Naive thymus-derived CD4-positive, alpha-beta T cell (primary cell): ENCODE measurements around the gene NGF. TPM values are rescaled to one million over a fixed set of nuclear protein-coding genes. Genes with fewer than 3 reads are reported as not detected.

Experiments
- ATAC-seq: fragments of 150-1000 bp; cut with Tn5 transposase; 2 replicates; pipeline ENCODE4 v1.10.0; 2021; ENCODE audit warnings: mild to moderate bottlenecking, moderate library complexity
- CTCF ChIA-PET: fragments of 350-600 bp; sonication (Branson Sonifier 250); formaldehyde crosslinking; loops from one replicate; lab custom pipeline; 2021; ENCODE audit warnings: antibody characterized with exemption; lab: Charles Lee
- POLR2A ChIA-PET: fragments of 350-600 bp; sonication (Branson Sonifier 250); formaldehyde crosslinking; loops from one replicate; lab custom pipeline; 2021; ENCODE audit warnings: antibody characterized with exemption, inconsistent platforms; lab: Charles Lee
- DNase-seq, 9 donors: peaks; one replicate each; pipeline versions ENCODE4 v3.0.0 to v3.0.0-alpha.2; 2020 to 2022; ENCODE audit warnings: mixed read lengths in 1 of 9
- H3K27ac ChIP-seq: one replicate; pipeline ENCODE4 v1.7.0; 2013; ENCODE audit warnings: mild to moderate bottlenecking, low read depth, low read length, moderate library complexity
- H3K27me3 ChIP-seq, 2 donors: one replicate each; pipeline ENCODE4 v1.7.0; 2013; ENCODE audit warnings: low read length in 2 of 2, mild to moderate bottlenecking in 2 of 2, moderate library complexity in 2 of 2; ENCODE audit not compliant: control insufficient read depth in 2 of 2, insufficient read depth in 2 of 2
- H3K36me3 ChIP-seq, 3 experiments: 1 replicate in 2 of 3; 2 replicates in 1 of 3; pipeline ENCODE4 v1.7.0; 2013; ENCODE audit warnings: low read length in 3 of 3, mild to moderate bottlenecking in 3 of 3, moderate library complexity in 1 of 3; ENCODE audit not compliant: insufficient read depth in 3 of 3, control insufficient read depth in 2 of 3
- H3K4me1 ChIP-seq, 2 donors: one replicate each; pipeline ENCODE4 v1.7.0; 2013; ENCODE audit warnings: low read length in 2 of 2, mild to moderate bottlenecking in 2 of 2, moderate library complexity in 1 of 2; ENCODE audit not compliant: control insufficient read depth in 2 of 2, insufficient read depth in 2 of 2
- H3K4me3 ChIP-seq: 2 replicates; pipeline ENCODE4 v1.7.0; 2013; ENCODE audit warnings: mild to moderate bottlenecking, low read length
- H3K9me3 ChIP-seq, 3 experiments: 1 replicate in 2 of 3; 2 replicates in 1 of 3; pipeline ENCODE4 v1.7.0; 2013; ENCODE audit warnings: low read length in 3 of 3; ENCODE audit not compliant: control insufficient read depth in 2 of 3
- H3K27ac Mint-ChIP-seq, 9 donors: one replicate each; pipeline ENCODE4 v1.8.0; 2020 to 2022; ENCODE audit warnings: mixed read lengths in 9 of 9, mild to moderate bottlenecking in 8 of 9, moderate library complexity in 5 of 9, inconsistent platforms in 2 of 9
- H3K27me3 Mint-ChIP-seq, 5 donors: one replicate each; pipeline ENCODE4 v1.8.0; 2021 to 2022; ENCODE audit warnings: mixed read lengths in 5 of 5, mild to moderate bottlenecking in 1 of 5
- H3K36me3 Mint-ChIP-seq, 5 donors: one replicate each; pipeline ENCODE4 v1.8.0; 2020 to 2022; ENCODE audit warnings: mixed read lengths in 5 of 5, mild to moderate bottlenecking in 3 of 5, inconsistent platforms in 1 of 5
- H3K4me1 Mint-ChIP-seq, 7 donors: one replicate each; pipeline ENCODE4 v1.8.0; 2020 to 2022; ENCODE audit warnings: mixed read lengths in 7 of 7, mild to moderate bottlenecking in 3 of 7, inconsistent platforms in 1 of 7
- H3K4me3 Mint-ChIP-seq, 10 donors: one replicate each; pipeline ENCODE4 v1.8.0; 2020 to 2022; ENCODE audit warnings: mild to moderate bottlenecking in 10 of 10, mixed read lengths in 10 of 10, moderate library complexity in 6 of 10, inconsistent platforms in 2 of 10
- H3K9me3 Mint-ChIP-seq, 11 donors: one replicate each; pipeline ENCODE4 v1.8.0; 2020 to 2022; ENCODE audit warnings: mixed read lengths in 11 of 11, mild to moderate bottlenecking in 4 of 11, inconsistent platforms in 1 of 11, moderate library complexity in 1 of 11
- intact Hi-C, 2 donors: fragments of 100-400 bp; cut with micrococcal nuclease; formaldehyde crosslinking; loops; one replicate each; pipeline ENCODE4 v1.15.1; 2023
- polyA plus RNA-seq, 2 donors: library from polyadenylated mRNA; unstranded; fragments of 300-500 nt; fragmentation: Illumina TruSeq; gene quantifications; one replicate each; pipeline ENCODE4 v1.2.3, GENCODE V29; 2021
- total RNA-seq, 6 experiments: library from RNA in 5 of 6; stranded (reverse) in 5 of 6; gene quantifications; 1 replicate in 5 of 6; 2 replicates in 1 of 6; pipeline ENCODE4 v1.2.3 and lab custom pipeline; 2021 to 2026

The NGF gene
- total and polyA plus RNA-seq, 7 experiments from 2014 or later: not detected

GRCh38 chr1:115303364-115303763, 34.7 kb downstream of the NGF start:
- H3K4me1 Mint-ChIP-seq: no peaks in the 10 kb centered on the region
- DNase-seq (no peak), ATAC-seq (no peak)
- no peaks in the 10 kb centered on the region for H3K9me3 ChIP-seq
- peaks cover 0 to 4% (median 0%) of the 10 kb centered on the region in 11 donors for H3K9me3 Mint-ChIP-seq
- no peaks in the 10 kb centered on the region for H3K27me3 ChIP-seq
- H3K36me3 Mint-ChIP-seq: no peaks in the 10 kb centered on the region
- H3K36me3 ChIP-seq: no peaks in the 10 kb centered on the region
- no peak overlapping the region for H3K4me3 ChIP-seq
- intact Hi-C loops: no loop called here
- ChIA-PET CTCF (no interaction called here), POLR2A (no interaction called here)
- H3K4me1 ChIP-seq: no peaks in the 10 kb centered on the region
- H3K4me3 Mint-ChIP-seq: no peak overlapping the region
- H3K27ac ChIP-seq: no peak overlapping the region
- H3K27me3 Mint-ChIP-seq: peaks cover 0 to 25% (median 12%) of the 10 kb centered on the region in 5 donors
- no peak overlapping the region for H3K27ac Mint-ChIP-seq

DNA sequence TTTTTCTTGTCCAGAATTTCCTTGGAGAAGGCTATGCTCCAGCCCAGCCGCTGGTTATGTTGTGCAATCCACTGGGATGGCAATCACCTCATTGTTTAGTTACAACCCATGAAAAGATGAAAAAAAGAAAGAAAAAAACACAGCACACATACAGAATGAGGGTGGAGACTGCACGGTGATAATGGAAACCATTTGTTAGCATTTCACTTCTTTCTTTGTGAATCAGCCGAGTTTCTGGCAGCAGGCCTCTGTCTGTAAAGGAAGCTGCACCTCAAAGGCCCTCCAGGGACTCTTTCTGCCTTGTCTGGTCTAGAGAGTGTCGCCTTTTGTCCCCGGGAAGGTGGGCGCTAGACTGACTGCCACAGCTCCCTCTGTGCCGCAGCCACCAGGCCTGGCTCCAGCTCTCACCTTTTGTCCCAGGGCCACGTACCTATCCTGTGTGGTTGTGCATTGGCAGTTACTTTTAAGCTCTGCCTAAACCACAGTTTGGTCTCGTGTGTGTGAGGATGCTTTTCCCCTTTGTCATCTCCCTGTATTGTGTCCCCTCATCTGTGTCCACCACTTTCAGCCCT, 35.6 kb downstream of the NGF start:
- ATAC-seq (no peak), DNase-seq (no peak)
- intact Hi-C loops: no loop called here
- no peaks in the 10 kb centered on the region for H3K4me1 Mint-ChIP-seq
- POLR2A ChIA-PET: no interaction called here
- H3K27ac ChIP-seq: no peak overlapping the region
- CTCF ChIA-PET: no interaction called here
- H3K4me3 Mint-ChIP-seq: no peak overlapping the region
- H3K27ac Mint-ChIP-seq: no peak overlapping the region
- H3K4me1 ChIP-seq: no peaks in the 10 kb centered on the region
- no peaks in the 10 kb centered on the region for H3K9me3 ChIP-seq
- peaks cover 0 to 4% (median 0%) of the 10 kb centered on the region in 11 donors for H3K9me3 Mint-ChIP-seq
- H3K4me3 ChIP-seq: no peak overlapping the region
- H3K27me3 ChIP-seq: no peaks in the 10 kb centered on the region
- H3K27me3 Mint-ChIP-seq: peaks cover 3 to 30% (median 15%) of the 10 kb centered on the region in 5 donors
- H3K36me3 ChIP-seq: no peaks in the 10 kb centered on the region
- no peaks in the 10 kb centered on the region for H3K36me3 Mint-ChIP-seq

GRCh38 chr1:115301438-115302020, 36.5 kb downstream of the NGF start:
- Mint-ChIP-seq H3K27me3 (peaks cover 3 to 30% (median 15%) of the 10 kb centered on the region in 5 donors), H3K4me3 (no peak overlapping the region), H3K27ac (no peak overlapping the region), H3K9me3 (peaks cover 0 to 4% (median 0%) of the 10 kb centered on the region in 11 donors), H3K4me1 (no peaks in the 10 kb centered on the region), H3K36me3 (no peaks in the 10 kb centered on the region)
- ChIA-PET CTCF (no interaction called here), POLR2A (no interaction called here)
- intact Hi-C loops: no loop called here
- DNase-seq (no peak), ATAC-seq (no peak)
- Histone ChIP-seq H3K4me1 (no peaks in the 10 kb centered on the region), H3K27ac (no peak overlapping the region), H3K27me3 (no peaks in the 10 kb centered on the region), H3K36me3 (no peaks in the 10 kb centered on the region), H3K9me3 (no peaks in the 10 kb centered on the region), H3K4me3 (no peak overlapping the region)

- no peaks in the 10 kb centered on the region for H3K27me3 ChIP-seq
- DNase-seq (no peak), ATAC-seq (no peak)
- H3K36me3 Mint-ChIP-seq: no peaks in the 10 kb centered on the region
- H3K36me3 ChIP-seq: no peaks in the 10 kb centered on the region
- no peak overlapping the region for H3K4me3 Mint-ChIP-seq
- no peak overlapping the region for H3K27ac ChIP-seq
- CTCF ChIA-PET: no interaction called here
- H3K4me3 ChIP-seq: no peak overlapping the region
- no peaks in the 10 kb centered on the region for H3K4me1 ChIP-seq
- H3K4me1 Mint-ChIP-seq: no peaks in the 10 kb centered on the region
- H3K9me3 Mint-ChIP-seq: peaks cover 0 to 4% (median 0%) of the 10 kb centered on the region in 11 donors
- peaks cover 7 to 22% (median 15%) of the 10 kb centered on the region in 5 donors for H3K27me3 Mint-ChIP-seq
- H3K9me3 ChIP-seq: no peaks in the 10 kb centered on the region
- no peak overlapping the region for H3K27ac Mint-ChIP-seq
- intact Hi-C loops: no loop called here
- POLR2A ChIA-PET: no interaction called here
These were observed 37.8 kb downstream of the NGF start for GRCh38 chr1:115300087-115300876.

DNA sequence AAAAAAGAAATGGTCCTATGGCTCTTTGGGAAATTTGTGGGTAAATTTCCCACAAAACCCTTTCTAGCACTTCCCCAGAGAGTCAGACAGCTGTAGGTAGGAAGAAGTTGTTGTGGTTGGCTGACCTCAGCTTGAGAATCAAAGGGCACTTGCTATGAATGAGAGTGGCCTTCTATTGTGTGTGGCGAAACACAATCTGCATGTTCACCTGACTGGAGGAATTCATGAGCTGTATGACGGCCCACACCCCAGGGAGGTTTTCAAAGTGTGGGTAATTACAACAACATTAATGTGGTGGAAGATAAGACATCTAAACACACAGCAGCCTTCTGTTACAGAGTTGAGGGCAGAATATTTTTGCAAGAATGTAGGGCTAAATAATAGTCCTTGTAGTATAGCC, 38.8 kb downstream of the NGF start:
- no peaks in the 10 kb centered on the region for H3K4me1 ChIP-seq
- H3K36me3 ChIP-seq: no peaks in the 10 kb centered on the region
- ATAC-seq (no peak), DNase-seq (no peak)
- ChIA-PET CTCF (no interaction called here), POLR2A (no interaction called here)
- H3K36me3 Mint-ChIP-seq: no peaks in the 10 kb centered on the region
- no peak overlapping the region for H3K4me3 Mint-ChIP-seq
- H3K27me3 Mint-ChIP-seq: peaks cover 7 to 26% (median 20%) of the 10 kb centered on the region in 5 donors
- no peaks in the 10 kb centered on the region for H3K4me1 Mint-ChIP-seq
- no peak overlapping the region for H3K27ac Mint-ChIP-seq
- intact Hi-C loops: no loop called here
- peaks cover 0 to 4% (median 0%) of the 10 kb centered on the region in 11 donors for H3K9me3 Mint-ChIP-seq
- no peak overlapping the region for H3K4me3 ChIP-seq
- no peaks in the 10 kb centered on the region for H3K9me3 ChIP-seq
- H3K27me3 ChIP-seq: no peaks in the 10 kb centered on the region
- H3K27ac ChIP-seq: no peak overlapping the region

DNA sequence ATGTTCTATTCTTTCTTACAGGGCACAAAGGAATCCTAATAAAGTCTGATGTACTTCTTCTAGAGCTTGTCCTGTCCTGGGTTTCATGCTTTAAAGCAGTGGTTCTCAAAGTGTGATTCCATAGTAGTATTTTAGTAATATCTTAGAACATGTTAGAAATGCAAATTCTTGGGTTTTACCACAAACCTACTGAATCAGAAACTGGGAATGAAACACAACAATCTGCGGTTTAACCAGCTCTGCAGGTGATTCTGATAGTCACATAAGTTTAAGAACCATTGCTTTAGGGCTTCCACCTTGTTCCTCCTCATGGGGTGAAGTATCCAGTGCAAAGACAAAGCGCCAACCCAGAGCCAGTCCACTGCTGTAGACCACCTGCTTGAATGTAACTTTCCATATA, 41.1 kb downstream of the NGF start:
- Histone ChIP-seq H3K4me3 (no peak overlapping the region), H3K27ac (no peak overlapping the region), H3K4me1 (no peaks in the 10 kb centered on the region), H3K27me3 (no peaks in the 10 kb centered on the region), H3K9me3 (no peaks in the 10 kb centered on the region), H3K36me3 (no peaks in the 10 kb centered on the region)
- Mint-ChIP-seq H3K27me3 (peaks cover 7 to 28% (median 23%) of the 10 kb centered on the region in 5 donors), H3K9me3 (no peaks in the 10 kb centered on the region), H3K4me3 (no peak overlapping the region), H3K27ac (no peak overlapping the region), H3K36me3 (no peaks in the 10 kb centered on the region), H3K4me1 (no peaks in the 10 kb centered on the region)
- intact Hi-C loops: no loop called here
- POLR2A ChIA-PET: no interaction called here
- ATAC-seq (no peak), DNase-seq (no peak)
- CTCF ChIA-PET: no interaction called here
